Measurements from ENCODE around the gene RPS10. TPM values are rescaled to one million over a fixed set of nuclear protein-coding genes. Genes with fewer than 3 reads are reported as not detected.

Gene RPS10
- total and polyA plus RNA-seq, 2 experiments from 2014 or later: 1,755 to 2,175 TPM

DNA sequence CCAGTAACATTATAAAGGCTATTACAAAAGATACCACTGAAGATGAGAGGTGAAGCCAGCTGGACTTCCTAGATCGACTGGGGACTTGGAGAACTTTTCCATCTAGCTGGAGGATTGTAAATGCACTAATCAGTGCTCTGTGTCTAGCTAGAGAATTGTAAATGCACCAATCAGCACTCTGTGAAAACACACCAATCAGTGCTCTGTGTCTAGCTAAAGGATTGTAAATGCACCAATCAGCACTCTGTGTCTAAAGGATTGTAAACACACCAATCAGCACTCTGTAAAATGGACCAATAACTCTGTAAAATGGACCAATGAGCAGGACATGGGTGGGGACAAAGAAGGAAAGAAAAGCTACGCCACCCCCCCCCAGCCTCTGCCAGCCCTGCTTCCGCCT is 13.6 kb upstream of the RPS10 start:
- no peak for TF ChIP-seq ZNF114 (CRISPR knock-in tag; IDR thresholded peaks at IDR 0.05)
- TF ChIP-seq, protein P1, sequence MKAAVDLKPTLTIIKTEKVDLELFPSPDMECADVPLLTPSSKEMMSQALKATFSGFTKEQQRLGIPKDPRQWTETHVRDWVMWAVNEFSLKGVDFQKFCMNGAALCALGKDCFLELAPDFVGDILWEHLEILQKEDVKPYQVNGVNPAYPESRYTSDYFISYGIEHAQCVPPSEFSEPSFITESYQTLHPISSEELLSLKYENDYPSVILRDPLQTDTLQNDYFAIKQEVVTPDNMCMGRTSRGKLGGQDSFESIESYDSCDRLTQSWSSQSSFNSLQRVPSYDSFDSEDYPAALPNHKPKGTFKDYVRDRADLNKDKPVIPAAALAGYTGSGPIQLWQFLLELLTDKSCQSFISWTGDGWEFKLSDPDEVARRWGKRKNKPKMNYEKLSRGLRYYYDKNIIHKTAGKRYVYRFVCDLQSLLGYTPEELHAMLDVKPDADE (IDR thresholded peaks at IDR 0.05): no peak
- TF ChIP-seq, protein P2, sequence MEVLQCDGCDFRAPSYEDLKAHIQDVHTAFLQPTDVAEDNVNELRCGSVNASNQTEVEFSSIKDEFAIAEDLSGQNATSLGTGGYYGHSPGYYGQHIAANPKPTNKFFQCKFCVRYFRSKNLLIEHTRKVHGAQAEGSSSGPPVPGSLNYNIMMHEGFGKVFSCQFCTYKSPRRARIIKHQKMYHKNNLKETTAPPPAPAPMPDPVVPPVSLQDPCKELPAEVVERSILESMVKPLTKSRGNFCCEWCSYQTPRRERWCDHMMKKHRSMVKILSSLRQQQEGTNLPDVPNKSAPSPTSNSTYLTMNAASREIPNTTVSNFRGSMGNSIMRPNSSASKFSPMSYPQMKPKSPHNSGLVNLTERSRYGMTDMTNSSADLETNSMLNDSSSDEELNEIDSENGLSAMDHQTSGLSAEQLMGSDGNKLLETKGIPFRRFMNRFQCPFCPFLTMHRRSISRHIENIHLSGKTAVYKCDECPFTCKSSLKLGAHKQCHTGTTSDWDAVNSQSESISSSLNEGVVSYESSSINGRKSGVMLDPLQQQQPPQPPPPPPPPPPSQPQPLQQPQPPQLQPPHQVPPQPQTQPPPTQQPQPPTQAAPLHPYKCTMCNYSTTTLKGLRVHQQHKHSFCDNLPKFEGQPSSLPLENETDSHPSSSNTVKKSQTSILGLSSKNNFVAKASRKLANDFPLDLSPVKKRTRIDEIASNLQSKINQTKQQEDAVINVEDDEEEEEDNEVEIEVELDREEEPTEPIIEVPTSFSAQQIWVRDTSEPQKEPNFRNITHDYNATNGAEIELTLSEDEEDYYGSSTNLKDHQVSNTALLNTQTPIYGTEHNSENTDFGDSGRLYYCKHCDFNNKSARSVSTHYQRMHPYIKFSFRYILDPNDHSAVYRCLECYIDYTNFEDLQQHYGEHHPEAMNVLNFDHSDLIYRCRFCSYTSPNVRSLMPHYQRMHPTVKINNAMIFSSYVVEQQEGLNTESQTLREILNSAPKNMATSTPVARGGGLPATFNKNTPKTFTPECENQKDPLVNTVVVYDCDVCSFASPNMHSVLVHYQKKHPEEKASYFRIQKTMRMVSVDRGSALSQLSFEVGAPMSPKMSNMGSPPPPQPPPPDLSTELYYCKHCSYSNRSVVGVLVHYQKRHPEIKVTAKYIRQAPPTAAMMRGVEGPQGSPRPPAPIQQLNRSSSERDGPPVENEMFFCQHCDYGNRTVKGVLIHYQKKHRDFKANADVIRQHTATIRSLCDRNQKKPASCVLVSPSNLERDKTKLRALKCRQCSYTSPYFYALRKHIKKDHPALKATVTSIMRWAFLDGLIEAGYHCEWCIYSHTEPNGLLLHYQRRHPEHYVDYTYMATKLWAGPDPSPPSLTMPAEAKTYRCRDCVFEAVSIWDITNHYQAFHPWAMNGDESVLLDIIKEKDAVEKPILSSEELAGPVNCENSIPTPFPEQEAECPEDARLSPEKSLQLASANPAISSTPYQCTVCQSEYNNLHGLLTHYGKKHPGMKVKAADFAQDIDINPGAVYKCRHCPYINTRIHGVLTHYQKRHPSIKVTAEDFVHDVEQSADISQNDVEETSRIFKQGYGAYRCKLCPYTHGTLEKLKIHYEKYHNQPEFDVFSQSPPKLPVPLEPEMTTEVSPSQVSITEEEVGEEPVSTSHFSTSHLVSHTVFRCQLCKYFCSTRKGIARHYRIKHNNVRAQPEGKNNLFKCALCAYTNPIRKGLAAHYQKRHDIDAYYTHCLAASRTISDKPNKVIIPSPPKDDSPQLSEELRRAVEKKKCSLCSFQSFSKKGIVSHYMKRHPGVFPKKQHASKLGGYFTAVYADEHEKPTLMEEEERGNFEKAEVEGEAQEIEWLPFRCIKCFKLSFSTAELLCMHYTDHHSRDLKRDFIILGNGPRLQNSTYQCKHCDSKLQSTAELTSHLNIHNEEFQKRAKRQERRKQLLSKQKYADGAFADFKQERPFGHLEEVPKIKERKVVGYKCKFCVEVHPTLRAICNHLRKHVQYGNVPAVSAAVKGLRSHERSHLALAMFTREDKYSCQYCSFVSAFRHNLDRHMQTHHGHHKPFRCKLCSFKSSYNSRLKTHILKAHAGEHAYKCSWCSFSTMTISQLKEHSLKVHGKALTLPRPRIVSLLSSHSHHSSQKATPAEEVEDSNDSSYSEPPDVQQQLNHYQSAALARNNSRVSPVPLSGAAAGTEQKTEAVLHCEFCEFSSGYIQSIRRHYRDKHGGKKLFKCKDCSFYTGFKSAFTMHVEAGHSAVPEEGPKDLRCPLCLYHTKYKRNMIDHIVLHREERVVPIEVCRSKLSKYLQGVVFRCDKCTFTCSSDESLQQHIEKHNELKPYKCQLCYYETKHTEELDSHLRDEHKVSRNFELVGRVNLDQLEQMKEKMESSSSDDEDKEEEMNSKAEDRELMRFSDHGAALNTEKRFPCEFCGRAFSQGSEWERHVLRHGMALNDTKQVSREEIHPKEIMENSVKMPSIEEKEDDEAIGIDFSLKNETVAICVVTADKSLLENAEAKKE (CRISPR knock-in tag; IDR thresholded peaks at IDR 0.05): no peak
- no peak for TF ChIP-seq EZH2phosphoT487 (IDR thresholded peaks at IDR 0.05; ENCODE audit: unreplicated experiment)
- TF ChIP-seq NANOG (IDR thresholded peaks at IDR 0.05; ENCODE audit: borderline replicate concordance): no peak
- no peak for TF ChIP-seq JUNB (IDR thresholded peaks at IDR 0.05; ENCODE audit: unreplicated experiment)
- no peak for TF ChIP-seq ZNF331 (CRISPR knock-in tag; IDR thresholded peaks at IDR 0.05; ENCODE audit: low read depth)
- no peak for TF ChIP-seq STAT1 (IDR thresholded peaks at IDR 0.05; ENCODE audit: unreplicated experiment)
- TF ChIP-seq, protein P3, sequence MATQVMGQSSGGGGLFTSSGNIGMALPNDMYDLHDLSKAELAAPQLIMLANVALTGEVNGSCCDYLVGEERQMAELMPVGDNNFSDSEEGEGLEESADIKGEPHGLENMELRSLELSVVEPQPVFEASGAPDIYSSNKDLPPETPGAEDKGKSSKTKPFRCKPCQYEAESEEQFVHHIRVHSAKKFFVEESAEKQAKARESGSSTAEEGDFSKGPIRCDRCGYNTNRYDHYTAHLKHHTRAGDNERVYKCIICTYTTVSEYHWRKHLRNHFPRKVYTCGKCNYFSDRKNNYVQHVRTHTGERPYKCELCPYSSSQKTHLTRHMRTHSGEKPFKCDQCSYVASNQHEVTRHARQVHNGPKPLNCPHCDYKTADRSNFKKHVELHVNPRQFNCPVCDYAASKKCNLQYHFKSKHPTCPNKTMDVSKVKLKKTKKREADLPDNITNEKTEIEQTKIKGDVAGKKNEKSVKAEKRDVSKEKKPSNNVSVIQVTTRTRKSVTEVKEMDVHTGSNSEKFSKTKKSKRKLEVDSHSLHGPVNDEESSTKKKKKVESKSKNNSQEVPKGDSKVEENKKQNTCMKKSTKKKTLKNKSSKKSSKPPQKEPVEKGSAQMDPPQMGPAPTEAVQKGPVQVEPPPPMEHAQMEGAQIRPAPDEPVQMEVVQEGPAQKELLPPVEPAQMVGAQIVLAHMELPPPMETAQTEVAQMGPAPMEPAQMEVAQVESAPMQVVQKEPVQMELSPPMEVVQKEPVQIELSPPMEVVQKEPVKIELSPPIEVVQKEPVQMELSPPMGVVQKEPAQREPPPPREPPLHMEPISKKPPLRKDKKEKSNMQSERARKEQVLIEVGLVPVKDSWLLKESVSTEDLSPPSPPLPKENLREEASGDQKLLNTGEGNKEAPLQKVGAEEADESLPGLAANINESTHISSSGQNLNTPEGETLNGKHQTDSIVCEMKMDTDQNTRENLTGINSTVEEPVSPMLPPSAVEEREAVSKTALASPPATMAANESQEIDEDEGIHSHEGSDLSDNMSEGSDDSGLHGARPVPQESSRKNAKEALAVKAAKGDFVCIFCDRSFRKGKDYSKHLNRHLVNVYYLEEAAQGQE (IDR thresholded peaks at IDR 0.05; ENCODE audit: unreplicated experiment): no peak
- no peak for TF ChIP-seq POLR2AphosphoS5 (IDR thresholded peaks at IDR 0.05; ENCODE audit: low read depth)
- Mint-ChIP-seq H3K4me1 (no peaks in the 10 kb centered on the region), H3K4me3 (no peak overlapping the region), H3K36me3 (ENCODE audit: low read depth) (peaks cover 13% of the 10 kb centered on the region; the same call in 2 of the 3 replicates), H3K9me3 (peaks cover 30% of the 10 kb centered on the region), H3K27ac (no peak overlapping the region), H3K27me3 (ENCODE audit: insufficient read depth, low read depth, poor library complexity) (peaks cover 3% of the 10 kb centered on the region)
- Histone ChIP-seq H3K79me2 (replicated peaks; ENCODE audit: insufficient read depth) (no peaks in the 10 kb centered on the region), H3K27me3 (ENCODE audit: insufficient read depth) (no peaks in the 10 kb centered on the region), H3F3A (replicated peaks; ENCODE audit: low read depth) (no peaks in the 10 kb centered on the region), H2AFZ (no peak overlapping the region), H4K20me1 (replicated peaks; ENCODE audit: insufficient read depth) (no peaks in the 10 kb centered on the region), H3K4me2 (no peak overlapping the region), H3K4me3 (no peak overlapping the region), H3K9me2 (ENCODE audit: insufficient read depth) (no peaks in the 10 kb centered on the region), H3K36me3 (ENCODE audit: insufficient read depth) (no peaks in the 10 kb centered on the region), H3K27ac (ENCODE audit: low read depth) (no peak overlapping the region), H3K4me1 (ENCODE audit: insufficient read depth) (no peaks in the 10 kb centered on the region)
- ATAC-seq: no peak
- DNase-seq (ENCODE audit: low spot score): no peak

Measured in GM23338 (cell line).